SK-N-MC (cell line): ENCODE results near the gene MARF1.

Experiments used
- EZH2 ChIP-seq: fragments of 200-600 bp; sonication (generic); IDR thresholded peaks from one replicate; pipeline ENCODE4 v1.6.1; 2017; ENCODE audit warnings: antibody characterized with exemption
- FOXP2 ChIP-seq: optimal IDR thresholded peaks from 2 replicates; pipeline ENCODE3; 2011; ENCODE audit warnings: mild to moderate bottlenecking, moderate library complexity; ENCODE audit not compliant: insufficient read depth; ENCODE audit errors: extremely low read length, control extremely low read depth
- POLR2AphosphoS5 ChIP-seq: IDR thresholded peaks from 2 replicates; pipeline ENCODE4 v1.6.1; 2012; ENCODE audit warnings: mild to moderate bottlenecking, low read depth, low read length, borderline replicate concordance

DNA sequence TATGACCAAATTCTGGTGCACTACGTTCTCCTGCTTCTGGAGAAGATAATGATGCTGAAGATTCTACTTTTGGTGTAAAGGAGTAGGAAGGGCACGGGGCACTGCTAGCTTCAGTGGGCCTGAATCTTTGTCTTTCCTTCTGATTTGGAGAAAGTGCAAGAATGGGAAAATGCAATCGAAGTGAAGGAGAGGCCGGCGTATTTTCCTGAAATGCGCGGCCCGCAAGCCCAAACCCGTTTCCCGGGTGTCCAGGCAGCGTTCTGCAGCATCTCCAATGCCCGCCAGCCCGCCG lies 6.7 kb upstream of the MARF1 start:
- TF ChIP-seq EZH2 (no peak), POLR2AphosphoS5 (no peak), FOXP2 (no peak)
